SIG-M5 (cell line): ENCODE measurements around the gene ALK.
"Not testable (repeated sequence)": the region's sequence is repeated elsewhere in the genome, so short reads cannot be mapped to it uniquely, and the experiment has no call there.

ENCODE experiments used
- DNase-seq: peaks from one replicate; lab custom pipeline; 2025; lab: John Stamatoyannopoulos, UW

Gene ALK

DNA sequence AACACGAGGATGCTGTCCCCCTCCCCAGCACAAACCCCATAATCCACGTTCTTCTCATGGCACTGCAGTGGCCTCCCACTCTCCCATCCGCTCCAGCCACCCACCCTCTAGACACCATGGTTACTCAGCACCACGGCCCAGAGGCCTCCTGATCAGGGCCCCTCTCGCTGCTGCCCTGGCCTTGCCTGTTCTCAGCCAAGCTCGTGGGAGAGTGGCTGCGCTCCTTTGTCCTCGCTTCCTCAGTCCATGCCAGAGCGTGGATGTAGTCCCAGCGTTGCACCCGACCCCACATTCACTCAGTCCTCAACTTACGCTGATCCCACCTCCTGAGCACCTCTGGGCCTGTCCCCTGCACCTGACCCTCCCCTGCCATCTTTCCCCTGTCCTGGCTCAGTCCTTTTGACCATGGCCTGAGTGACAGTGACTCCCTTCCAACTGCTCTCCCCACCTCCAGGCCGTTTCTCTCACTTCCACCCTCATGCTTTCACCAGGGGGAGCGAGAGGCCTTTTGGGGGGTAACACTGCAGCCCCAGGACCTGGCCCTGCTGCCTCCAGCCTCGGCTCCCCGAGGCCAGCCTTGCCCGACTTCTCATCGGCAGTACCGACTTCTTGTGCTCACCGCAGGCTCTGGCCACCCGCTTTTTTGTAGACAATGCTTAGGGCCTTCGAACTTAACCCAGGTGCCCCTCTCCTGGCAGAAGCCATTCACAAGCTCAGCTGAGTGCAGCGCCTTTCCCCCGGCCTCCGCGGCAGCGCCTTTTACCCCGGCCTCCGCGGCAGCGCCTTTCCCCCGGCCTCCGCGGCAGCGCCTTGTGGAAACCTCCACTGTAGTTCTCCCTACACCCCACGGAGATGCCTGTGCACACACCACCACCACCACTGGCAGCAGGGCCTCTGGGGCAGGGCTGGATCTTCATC, 674.7 kb downstream of the ALK start:
- no peak for DNase-seq

DNA sequence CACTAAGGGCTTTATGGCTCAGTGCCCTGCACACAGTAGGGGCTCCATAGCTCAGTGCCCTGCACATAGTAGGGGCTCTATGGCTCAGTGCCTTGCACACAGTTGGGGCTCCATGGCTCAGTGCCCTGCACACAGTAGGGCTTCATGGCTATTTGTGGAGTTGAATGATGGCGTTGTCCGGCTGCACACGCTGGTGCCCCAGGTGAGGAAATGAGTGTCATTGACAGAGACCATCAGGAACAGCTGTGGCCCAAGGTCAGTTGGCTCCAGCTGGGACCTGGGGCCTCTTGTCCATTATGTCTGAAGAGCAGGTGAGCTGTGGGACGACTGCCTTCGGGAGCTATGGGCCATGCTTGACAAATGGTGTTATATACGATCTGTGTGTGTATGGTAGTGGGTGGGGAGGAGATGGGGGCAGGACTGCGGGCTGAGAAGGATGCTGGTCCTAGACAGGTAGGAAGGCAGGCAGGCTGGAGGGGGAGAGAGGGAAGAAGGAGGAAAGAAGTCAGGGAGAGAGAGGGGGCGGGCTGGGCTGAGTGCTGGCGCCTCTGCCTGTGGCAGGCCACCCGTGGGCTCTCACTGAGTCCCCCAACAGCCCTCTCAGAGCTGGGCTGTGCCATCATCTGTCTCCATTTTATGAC, 675.5 kb downstream of the ALK start:
- no peak for DNase-seq

DNA sequence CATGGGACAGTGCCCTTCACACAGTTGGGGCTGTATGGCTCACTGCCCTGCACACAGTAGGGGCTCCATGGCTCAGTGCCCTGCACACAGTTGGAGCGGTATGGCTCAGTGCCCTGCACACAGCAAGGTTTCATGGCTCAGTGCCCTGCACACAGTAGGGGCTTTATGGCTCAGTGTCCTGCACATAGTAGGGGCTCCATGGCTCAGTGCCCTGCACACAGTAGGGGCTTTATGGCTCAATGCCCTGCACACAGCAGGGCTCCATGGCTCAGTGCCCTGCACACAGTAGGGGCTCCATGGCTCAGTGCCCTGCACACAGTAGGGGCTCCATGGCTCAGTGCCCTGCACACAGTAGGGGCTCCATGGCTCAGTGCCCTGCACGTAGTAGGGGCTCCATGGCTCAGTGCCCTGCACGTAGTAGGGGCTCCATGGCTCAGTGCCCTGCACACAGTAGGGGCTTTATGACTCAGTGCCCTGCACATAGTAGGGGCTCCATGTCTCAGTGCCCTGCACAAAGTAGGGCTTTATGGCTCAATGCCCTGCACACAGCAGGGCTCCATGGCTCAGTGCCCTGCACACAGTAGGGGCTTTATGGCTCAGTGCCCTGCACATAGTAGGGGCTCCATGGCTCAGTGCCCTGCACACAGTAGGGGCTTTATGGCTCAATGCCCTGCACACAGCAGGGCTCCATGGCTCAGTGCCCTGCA, 676.2 kb downstream of the ALK start:
- DNase-seq: not testable (repeated sequence)

DNA sequence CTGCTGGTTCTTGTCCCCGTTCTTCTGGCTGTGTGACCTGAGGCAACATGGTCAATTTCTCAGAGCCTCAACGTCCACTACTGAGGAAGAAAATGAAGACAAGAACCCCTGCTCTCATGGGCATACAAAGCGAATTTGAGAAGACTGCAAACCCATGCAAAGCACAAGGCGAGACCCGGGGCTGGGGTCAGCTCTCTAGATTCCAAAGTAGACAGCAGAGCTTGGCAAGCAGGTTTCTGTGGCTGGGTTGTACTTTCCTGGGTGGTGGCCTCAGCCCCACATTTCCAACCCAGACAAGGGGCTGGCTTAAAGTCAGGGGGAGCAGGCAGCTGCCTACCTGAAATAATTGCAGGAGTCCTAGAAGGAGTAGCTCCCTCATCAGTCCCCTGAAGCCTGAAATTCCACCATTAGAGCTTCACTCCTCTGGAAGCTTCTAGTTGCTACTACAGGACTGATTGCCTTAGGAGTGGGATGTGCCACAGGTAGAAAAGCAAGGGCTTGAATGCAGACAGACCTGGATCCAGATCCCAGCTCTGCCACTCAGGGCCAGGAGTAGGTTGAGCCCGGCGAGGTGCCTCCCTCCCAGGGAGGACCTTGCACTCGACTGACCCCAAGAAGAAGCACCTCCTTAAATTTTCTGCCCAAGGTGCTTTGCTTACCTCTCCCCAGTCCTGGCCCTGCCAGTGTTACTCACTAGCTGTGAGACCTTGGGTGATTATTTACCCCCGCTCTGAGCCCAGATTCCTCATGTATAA, 678.6 kb downstream of the ALK start:
- DNase-seq: no peak

DNA sequence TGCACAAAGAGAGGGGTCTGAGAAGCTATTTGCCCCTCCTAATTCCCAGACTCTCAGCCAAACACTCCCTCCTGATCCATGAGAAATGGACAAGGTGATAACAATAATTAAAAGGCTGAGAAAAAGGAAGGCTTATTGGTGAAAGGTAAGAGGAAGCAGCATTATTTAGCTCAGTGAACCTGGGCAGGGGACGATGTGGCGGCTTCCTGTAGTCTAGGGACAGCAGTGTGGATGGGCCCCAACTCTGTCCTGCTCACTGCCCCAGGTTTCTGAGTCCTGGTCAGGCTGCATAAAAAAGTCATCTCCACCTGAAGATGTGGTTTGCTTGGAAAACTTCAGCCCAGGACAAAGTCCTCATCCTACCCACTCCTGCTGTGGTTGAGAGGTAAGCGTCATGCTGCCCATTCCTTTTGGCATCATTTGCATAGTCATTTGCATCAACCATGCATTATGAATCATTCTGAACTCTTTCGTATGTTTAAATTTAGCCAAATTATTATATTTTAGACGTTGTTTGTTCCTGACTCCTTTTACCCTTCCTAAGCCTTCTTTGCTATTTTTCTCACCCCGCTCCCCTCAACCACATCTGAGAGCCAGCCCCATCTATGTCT, 679.3 kb downstream of the ALK start:
- no peak for DNase-seq

DNA sequence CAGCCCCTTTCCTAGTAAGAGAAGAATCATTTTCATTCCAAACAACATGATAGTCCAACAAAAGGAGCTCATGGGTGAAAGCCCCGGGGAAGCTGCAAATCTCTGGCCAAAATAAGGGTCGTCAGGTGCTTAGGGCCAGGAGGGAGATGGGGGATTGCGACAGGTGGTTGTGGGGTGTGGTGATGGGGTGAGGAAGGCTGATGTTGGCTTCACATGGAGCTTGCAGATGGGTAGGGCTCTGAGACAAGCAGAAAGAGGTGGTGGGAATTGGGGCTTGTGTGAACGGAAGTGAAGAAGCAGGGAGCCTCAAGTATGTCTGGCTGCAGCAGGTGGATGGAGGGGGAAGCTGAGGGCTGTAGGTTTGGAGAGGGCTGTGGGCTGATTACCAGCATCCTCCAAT, 680.0 kb downstream of the ALK start:
- no peak for DNase-seq

DNA sequence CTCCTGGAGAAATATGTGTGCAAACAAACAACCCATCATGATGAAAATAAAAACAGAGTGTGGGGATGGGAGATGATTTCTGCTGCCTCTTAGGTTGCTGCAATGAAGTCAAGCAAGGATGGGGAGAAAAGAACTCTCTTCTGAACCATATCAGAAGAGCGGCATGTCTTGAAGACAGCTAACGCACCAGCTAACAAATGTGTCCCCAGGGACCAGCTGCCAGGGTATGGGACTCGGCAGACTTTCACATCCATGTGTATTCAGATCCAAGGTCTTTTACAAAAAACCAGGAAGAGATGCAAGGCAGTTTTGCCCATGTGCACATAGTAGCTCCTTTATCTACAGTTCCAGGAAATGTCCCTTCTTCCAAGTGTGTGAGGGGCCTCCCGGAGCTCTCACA, 680.8 kb downstream of the ALK start:
- no peak for DNase-seq

DNA sequence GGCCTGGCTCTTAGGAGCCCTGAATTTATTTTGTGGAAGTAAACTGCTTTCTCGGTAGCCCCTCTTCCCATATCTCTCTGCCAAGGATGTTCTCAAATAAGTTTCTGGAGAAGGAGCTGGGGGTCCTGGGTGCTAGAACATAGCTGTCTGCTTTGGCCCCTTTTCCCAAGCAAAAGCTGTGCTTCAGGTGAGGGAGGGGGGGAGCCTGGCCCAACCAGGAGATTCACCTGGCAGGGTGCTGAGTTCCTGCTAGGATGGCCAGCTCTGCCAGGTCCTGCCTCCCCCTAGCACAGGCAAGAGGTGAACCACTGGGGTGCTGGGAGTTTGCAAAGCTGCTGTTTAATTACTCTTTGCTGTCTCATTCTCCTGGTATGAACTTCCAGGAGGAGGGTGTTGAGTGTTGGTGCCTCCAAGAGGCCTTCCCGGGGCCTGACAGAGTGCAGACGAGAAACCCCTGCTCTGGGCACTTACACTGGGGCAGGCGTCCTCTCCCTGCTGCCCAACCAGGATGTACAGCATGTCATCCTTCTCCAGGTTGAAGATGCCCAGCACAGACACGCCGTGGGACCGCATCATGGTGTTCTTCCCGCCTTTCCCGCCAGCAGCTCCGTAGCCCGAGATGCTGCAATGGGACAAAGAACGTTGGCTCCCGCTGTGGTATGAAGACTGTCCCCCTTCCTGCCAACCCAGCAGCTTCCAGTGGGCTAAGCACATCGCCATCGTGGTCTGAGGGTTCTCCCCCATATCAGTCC, 682.0 kb downstream of the ALK start:
- DNase-seq: no peak

DNA sequence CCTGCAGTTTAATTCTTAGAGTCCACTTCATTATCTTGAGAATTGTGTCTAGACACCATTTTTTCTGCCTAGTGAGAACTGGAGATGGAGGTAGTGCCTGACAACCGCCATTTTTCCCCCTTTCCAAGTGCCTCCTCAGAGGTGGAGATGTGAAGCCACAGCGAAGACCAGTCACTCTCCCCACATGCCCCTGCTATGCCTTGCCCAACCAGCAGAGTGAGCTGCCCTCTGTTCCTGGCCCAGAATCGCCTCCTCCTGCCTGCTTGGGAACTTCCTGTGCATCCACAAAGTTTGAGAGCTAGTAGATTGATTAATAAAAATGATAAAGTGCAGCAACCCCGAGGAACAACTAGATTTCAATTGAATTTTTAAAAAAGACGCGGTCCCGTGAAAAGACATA, 682.9 kb downstream of the ALK start:
- no peak for DNase-seq

DNA sequence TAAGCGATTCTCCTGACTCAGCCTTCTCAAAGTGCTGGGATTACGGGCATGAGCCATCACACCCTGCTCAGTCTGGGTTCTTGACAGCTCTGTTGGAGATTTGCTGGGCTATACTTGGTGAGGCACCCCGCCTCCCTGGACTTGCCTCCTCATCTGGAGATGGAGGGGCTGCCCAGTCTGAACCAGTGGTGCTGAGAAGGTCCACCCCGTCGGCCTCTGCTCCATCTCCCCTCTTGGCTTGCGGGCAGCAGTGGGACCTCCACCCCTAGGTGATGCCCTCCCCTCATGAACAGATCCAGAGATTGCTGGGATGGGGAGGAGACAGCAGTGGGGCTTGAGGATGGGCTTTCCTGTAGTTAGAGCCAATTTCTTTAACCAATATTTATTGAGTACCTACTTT, 685.3 kb downstream of the ALK start:
- no peak for DNase-seq

DNA sequence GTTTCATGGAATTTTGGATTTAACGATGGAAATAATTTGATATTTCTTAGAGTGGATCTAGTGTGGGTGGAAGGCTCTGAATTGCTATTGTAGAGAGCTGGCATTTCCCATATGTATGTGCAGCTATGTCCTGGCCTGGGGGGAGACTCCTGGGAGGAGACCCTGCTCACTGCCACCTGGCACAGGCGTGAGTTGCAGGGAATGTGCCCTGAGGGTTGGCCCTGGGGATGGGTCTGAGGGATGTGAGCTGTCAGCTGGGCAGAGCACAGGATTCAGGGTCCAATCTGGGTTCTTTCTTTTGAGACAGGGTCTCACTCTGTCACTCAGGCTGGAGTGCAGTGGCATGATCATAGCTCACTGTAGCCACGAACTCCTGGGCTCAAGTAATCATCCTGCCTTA, 686.0 kb downstream of the ALK start:
- no peak for DNase-seq

DNA sequence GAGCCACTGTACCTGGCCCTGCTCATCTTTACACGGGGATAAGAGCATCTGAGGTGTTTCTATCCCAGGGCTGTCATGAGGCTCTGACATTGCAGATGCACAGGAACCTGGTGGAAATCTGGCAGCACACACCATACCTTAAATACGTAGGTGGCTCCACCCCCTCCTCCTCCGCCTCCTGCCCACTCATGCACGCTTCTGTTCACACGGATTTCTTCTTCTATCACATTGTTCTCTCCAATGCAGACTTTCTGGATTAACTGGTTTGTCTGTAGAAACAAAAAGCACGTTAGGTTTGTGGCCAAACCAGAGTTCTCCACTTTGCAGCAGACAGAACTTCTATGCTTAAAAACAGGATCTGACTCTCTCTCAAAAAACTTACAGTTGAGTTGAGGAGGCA, 688.0 kb downstream of the ALK start:
- no peak for DNase-seq

DNA sequence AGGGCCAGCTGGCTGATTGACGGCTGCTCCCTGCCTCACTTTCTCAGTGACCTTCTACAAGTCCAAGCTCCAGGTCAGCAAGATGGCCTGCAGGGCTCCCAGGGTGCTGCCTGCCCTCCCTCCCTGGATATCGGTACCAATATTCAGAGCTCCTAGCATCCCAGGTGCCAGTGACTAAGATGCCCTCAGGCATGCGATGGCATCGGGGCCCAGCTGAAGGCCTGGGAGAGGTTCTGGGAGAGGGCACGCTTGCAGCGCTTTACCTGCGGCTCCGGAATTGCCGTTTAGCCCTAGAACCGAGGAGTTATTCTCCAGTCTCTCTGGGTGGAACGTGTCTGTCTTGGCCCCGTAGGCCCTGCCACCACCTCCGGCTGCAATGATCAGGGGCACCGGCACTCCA, 689.3 kb downstream of the ALK start:
- DNase-seq: no peak

DNA sequence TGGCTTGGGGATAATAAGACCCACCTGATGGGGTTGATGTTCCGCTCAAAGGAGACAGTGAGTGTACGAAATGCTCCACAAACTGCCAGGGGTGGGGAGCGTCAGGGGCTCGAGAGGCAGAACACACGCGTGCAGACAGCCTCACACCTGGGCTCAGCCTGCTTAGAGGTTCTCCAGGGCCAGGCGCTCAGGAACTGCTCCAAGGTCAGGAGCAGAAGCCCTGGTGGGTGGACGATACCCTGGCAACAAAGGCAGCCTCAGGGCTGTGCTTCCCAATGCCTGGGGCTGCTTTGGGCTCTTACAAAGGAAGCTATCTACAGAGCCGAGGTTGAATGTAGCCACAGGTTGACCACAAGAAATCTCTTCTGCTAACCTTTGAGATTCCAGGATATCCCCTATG, 691.7 kb downstream of the ALK start:
- DNase-seq: no peak

DNA sequence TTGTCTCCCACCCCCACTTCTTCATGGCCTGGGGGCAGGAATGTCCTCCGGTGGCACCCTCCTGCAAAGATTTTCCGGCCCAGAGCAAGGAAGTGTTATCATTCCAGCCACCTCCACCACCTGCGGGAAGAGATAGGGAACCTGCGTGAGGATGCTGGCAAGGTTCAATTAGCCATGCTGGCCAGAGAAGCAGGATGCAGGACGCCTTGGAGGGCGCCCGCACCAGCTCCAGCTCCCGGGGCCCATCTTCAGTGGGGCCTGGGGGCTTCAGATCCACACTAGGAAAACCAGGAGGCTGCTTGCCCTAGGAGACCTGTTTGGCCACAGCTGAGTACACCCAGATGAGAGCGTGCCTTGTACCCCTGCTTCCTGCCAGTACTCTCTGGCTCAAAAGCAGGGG, 692.4 kb downstream of the ALK start:
- DNase-seq: no peak

DNA sequence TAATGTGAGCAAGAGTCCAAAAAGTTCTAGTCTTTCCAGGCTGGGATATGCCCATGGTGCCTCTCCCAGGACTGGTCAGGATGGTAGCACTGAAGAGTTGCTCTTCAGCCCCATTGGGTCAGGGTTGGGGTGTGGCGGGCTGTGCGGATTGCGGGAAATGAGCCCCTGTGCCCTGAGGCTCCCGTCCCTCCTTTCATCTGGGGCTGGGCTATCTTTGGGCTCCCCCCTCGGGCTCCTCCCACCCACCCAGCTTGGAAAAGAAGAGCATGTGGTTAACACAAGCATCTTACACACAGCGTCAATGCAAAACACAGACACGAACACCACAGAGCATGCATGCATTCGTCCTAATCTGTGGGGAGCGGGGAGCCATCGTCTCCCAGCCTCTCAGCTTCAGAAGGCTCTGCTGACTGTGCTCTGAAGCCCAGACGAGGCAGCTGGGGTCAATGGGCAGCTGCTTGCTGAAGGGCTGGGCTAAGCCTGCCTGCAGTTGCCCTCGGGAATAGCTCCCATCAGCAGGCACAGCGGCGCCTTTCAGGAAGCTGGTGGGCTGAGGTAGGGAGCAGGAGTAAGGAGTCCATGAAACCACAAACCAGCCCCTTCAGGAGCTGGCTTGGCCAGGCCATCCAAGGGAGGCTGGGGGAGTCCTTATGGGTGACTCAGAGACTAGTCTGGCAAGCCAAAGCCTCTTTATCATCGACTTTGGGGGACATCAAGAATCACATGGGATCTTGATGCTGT, 693.3 kb downstream of the ALK start:
- DNase-seq: no peak

DNA sequence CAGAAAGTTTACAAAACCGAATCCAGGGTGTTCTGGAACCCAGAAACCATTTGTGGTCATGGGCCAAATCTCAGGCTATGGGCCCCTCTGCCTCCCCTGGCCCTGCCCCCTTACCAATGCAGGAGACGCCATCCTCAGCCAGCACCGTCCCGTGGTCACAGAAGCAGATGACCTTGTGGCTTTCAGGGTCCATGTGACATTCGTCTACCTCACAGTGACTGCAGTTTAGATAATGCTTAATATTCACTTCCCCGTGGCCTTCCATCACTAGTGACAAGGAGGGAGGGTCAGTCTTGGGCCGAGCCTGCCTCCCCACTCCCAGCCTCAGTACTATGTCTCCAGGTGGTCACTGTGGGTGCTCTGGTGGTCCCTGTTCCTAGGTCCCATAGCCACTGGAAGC, 694.6 kb downstream of the ALK start:
- DNase-seq: no peak

DNA sequence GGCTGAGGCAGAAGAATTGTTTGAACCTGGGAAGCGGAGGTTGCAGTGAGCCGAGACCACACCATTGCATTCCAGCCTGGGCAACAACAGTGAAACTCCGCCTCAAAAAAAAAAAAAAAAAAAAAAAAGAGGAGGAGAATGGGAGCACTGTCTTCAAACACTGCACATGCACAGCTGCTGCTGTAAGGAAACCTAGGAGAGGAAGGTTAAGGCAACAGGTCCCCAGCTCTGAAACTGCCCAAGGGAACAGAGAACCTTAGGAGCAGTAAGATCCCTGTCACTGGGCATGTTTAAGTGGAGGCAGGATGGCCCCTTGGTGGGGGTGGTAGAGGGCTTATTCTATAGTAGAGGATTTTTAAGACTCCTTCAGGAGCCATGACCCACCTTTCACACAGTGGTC, 695.0 kb downstream of the ALK start:
- no peak for DNase-seq

DNA sequence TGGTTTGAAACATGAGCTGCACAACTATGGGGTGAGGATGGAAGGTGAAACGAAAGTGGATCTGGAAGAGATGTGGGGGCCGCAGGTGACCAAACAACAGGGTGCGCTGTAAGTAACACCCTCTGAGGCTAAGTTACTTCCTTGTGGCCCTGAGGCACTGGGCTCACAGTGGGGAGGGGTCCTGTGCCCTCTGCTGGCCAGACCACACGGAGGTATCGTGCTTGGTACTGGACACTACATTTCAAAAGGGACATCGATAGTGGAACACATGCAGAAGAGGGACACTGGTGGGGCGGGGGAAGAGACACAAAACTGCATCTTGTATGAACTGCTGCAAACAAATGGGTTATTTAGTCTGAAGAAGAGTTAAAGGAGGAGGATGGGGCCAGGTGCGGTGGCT, 695.6 kb downstream of the ALK start:
- DNase-seq: no peak
